HepG2 (cell line): ENCODE measurements around the gene LDB2. TPM values are rescaled to one million over a fixed set of nuclear protein-coding genes. Genes with fewer than 3 reads are reported as not detected.

Source experiments
- ATAC-seq: fragments of 200-7000 bp; cut with Tn5 transposase; 3 replicates; pipeline ENCODE4 v1.9.1; 2020; ENCODE audit warnings: mild to moderate bottlenecking, moderate library complexity
- BruUV-seq: library from RNA; stranded (reverse); fragments of 400-500 nt; replicated peaks from 2 replicates; lab custom pipeline; 2021; lab: Mats Ljungman, UMichigan
- CTCF ChIA-PET: fragments of 300-600 bp; formaldehyde crosslinking; extraction: SDS; loops from one replicate; lab custom pipeline; 2021; ENCODE audit warnings: low total read pairs, inconsistent platforms, low intra/inter-chr PET ratio; lab: Yijun Ruan, JAX
- POLR2A ChIA-PET: fragments of 350-600 bp; sonication (Branson Sonifier 250); formaldehyde crosslinking; loops from one replicate; lab custom pipeline; 2020; ENCODE audit warnings: antibody characterized with exemption, inconsistent platforms; lab: Yijun Ruan, JAX
- DNase-seq: peaks from one replicate; pipeline ENCODE4 v3.0.0-alpha.2; 2015; ENCODE audit warnings: low spot score
- FAIRE-seq: peaks from 3 replicates; lab custom pipeline; 2011; peaks lifted over from hg19 to GRCh38; lab: Jason Lieb, UNC
- H2AFZ ChIP-seq: one replicate; pipeline ENCODE4 v1.6.1; 2011; ENCODE audit warnings: low read length, inconsistent platforms
- H3K27ac ChIP-seq: fragments of 300-600 bp; 3 replicates; pipeline ENCODE4 v1.8.0; 2011; ENCODE audit warnings: mixed run types, mild to moderate bottlenecking, mixed read lengths, low read length, inconsistent platforms; ENCODE audit not compliant: insufficient read depth; ENCODE audit errors: extremely low read length
- H3K27me3 ChIP-seq, 2 experiments: fragments of 200-600 bp in 1 of 2; 2 replicates in 1 of 2; 3 replicates in 1 of 2; pipeline versions ENCODE4 v1.6.0 to v1.8.0; 2011; ENCODE audit warnings: low read length in 2 of 2, mild to moderate bottlenecking in 2 of 2, moderate library complexity in 2 of 2, inconsistent platforms in 1 of 2; ENCODE audit not compliant: insufficient read depth in 2 of 2, control insufficient read depth in 1 of 2
- H3K36me3 ChIP-seq, 2 experiments: fragments of 200-600 bp in 1 of 2; replicated peaks in 1 of 2; 2 replicates in 1 of 2; 3 replicates in 1 of 2; pipeline versions ENCODE4 v1.5.1 to v1.8.0; 2011; ENCODE audit warnings: low read length in 2 of 2, inconsistent platforms in 1 of 2; ENCODE audit not compliant: insufficient read depth in 2 of 2, control insufficient read depth in 1 of 2
- H3K4me1 ChIP-seq: 2 replicates; pipeline ENCODE4 v1.5.1; 2012; ENCODE audit warnings: low read length, inconsistent platforms; ENCODE audit not compliant: insufficient read depth
- H3K4me2 ChIP-seq: 2 replicates; pipeline ENCODE4 v1.6.0; 2011; ENCODE audit warnings: low read depth, low read length, inconsistent platforms
- H3K4me3 ChIP-seq, 3 experiments: fragments of 200-600 bp in 1 of 3; sonication (generic), shearing (Covaris generic) in 1 of 3; replicated peaks in 1 of 3; 2 replicates each; pipeline ENCODE4 v1.5.1; 2011 to 2016; ENCODE audit warnings: low read length in 3 of 3, inconsistent platforms in 2 of 3, low read depth in 2 of 3, mild to moderate bottlenecking in 2 of 3, control low read depth in 1 of 3, mixed read lengths in 1 of 3; ENCODE audit not compliant: insufficient read depth in 1 of 3
- H3K79me2 ChIP-seq: one replicate; pipeline ENCODE4 v1.6.1; 2011; ENCODE audit warnings: low read length, inconsistent platforms; ENCODE audit not compliant: insufficient read depth
- H3K9ac ChIP-seq: 2 replicates; pipeline ENCODE4 v1.6.0; 2011; ENCODE audit warnings: mild to moderate bottlenecking, low read depth, low read length, inconsistent platforms; ENCODE audit not compliant: insufficient read depth
- H3K9me3 ChIP-seq: 2 replicates; pipeline ENCODE4 v1.5.1; 2012; ENCODE audit warnings: mild to moderate bottlenecking, low read length
- H4K20me1 ChIP-seq: 2 replicates; pipeline ENCODE4 v1.6.0; 2011; ENCODE audit warnings: inconsistent platforms, mild to moderate bottlenecking, low read length, moderate library complexity; ENCODE audit not compliant: insufficient read depth
- ARNT2 ChIP-seq: sonication (generic); formaldehyde crosslinking; IDR thresholded peaks from 2 replicates; pipeline ENCODE4 v1.8.0; 2022; ENCODE audit warnings: mild to moderate bottlenecking, low read depth, missing genetic modification reagents, moderate library complexity
- IRX3 ChIP-seq: sonication (generic); formaldehyde crosslinking; IDR thresholded peaks from 2 replicates; pipeline ENCODE4 v1.8.1; 2023; ENCODE audit warnings: mild to moderate bottlenecking, low read depth, missing genetic modification reagents, borderline replicate concordance
- WGBS: methylation state at CpG from one replicate; pipeline ENCODE4 v1.1.6; 2017; ENCODE audit warnings: low lambda C conversion rate; 5-methylcytosine and 5-hydroxymethylcytosine counted together
- in situ Hi-C: cut with HindIII; loops from 2 replicates; pipeline ENCODE4 v1.10.0; 2017; ENCODE audit warnings: low pct_unique_long_range_greater_than_20kb; ENCODE audit not compliant: extremely low pct_ligation_motif_present
- intact Hi-C: fragments of 100-400 bp; cut with micrococcal nuclease; formaldehyde crosslinking; loops from one replicate; pipeline ENCODE4 v1.10.0; 2022; ENCODE audit not compliant: unreplicated experiment
- polyA plus RNA-seq, 8 experiments: library from polyadenylated mRNA; depleted of rRNA in 3 of 8; stranded (reverse) in 7 of 8; unstranded in 1 of 8; fragments of >200 nt; fragmentation: Illumina TruSeq in 4 of 8; extraction: Trizol in 4 of 8; gene quantifications; 2 replicates each; pipeline versions ENCODE4 v1.2.1 to v1.2.3, GENCODE V29; 2011 to 2016; ENCODE audit warnings: low read depth in 4 of 8, missing spikeins in 1 of 8, mixed read lengths in 1 of 8; ENCODE audit not compliant: insufficient read depth in 1 of 8
- total RNA-seq, 5 experiments: library from RNA; depleted of rRNA; stranded (reverse); fragments of >200 nt; fragmentation: Illumina TruSeq; extraction: Trizol; gene quantifications; 2 replicates each; pipeline ENCODE4 v1.2.3, GENCODE V29; 2016; ENCODE audit warnings: low read depth in 1 of 5
- TF ChIP-seq, protein P1 (sequence below): sonication (generic); formaldehyde crosslinking; IDR thresholded peaks from 2 replicates; pipeline ENCODE4 v1.4.0; 2020; ENCODE audit warnings: mild to moderate bottlenecking, missing genetic modification reagents

Gene LDB2
- total and polyA plus RNA-seq, 2 of the 13 experiments (the other 11 are each of a cell fraction or from before 2014, with no cell fraction given) = not detected

DNA sequence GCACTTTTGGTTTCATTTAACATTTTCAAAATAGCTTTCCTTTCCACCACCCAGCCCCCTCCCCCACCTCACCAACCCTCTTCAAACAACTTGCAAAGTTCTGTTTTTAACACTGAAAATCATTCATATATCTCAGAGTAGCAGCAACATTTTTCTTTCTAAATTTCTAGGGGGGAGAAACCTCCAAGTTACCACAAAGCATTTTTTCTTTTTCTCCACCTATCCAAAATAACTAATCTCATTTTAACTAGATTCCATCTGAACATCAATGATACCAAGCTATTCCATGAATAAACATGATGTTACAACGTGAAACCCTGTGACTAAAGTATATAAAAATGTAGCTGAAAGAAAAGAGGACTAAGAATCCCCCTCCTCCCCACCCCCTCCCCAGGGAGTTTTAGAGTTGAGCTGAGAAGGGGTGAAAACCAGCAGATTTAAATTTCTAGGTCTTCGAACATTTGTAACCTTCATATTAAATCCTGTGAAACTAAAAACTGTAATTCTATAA, 5.2 kb downstream of the LDB2 start:
- H3K36me3 ChIP-seq = no peaks in the 10 kb centered on the region
- no peak overlapping the region for H3K27ac ChIP-seq
- POLR2A ChIA-PET = no interaction called here
- no peak overlapping the region for H3K4me3 ChIP-seq
- H3K9ac ChIP-seq = no peak overlapping the region
- no peak for TF ChIP-seq ARNT2 (CRISPR knock-in tag)
- TF ChIP-seq, protein P1, sequence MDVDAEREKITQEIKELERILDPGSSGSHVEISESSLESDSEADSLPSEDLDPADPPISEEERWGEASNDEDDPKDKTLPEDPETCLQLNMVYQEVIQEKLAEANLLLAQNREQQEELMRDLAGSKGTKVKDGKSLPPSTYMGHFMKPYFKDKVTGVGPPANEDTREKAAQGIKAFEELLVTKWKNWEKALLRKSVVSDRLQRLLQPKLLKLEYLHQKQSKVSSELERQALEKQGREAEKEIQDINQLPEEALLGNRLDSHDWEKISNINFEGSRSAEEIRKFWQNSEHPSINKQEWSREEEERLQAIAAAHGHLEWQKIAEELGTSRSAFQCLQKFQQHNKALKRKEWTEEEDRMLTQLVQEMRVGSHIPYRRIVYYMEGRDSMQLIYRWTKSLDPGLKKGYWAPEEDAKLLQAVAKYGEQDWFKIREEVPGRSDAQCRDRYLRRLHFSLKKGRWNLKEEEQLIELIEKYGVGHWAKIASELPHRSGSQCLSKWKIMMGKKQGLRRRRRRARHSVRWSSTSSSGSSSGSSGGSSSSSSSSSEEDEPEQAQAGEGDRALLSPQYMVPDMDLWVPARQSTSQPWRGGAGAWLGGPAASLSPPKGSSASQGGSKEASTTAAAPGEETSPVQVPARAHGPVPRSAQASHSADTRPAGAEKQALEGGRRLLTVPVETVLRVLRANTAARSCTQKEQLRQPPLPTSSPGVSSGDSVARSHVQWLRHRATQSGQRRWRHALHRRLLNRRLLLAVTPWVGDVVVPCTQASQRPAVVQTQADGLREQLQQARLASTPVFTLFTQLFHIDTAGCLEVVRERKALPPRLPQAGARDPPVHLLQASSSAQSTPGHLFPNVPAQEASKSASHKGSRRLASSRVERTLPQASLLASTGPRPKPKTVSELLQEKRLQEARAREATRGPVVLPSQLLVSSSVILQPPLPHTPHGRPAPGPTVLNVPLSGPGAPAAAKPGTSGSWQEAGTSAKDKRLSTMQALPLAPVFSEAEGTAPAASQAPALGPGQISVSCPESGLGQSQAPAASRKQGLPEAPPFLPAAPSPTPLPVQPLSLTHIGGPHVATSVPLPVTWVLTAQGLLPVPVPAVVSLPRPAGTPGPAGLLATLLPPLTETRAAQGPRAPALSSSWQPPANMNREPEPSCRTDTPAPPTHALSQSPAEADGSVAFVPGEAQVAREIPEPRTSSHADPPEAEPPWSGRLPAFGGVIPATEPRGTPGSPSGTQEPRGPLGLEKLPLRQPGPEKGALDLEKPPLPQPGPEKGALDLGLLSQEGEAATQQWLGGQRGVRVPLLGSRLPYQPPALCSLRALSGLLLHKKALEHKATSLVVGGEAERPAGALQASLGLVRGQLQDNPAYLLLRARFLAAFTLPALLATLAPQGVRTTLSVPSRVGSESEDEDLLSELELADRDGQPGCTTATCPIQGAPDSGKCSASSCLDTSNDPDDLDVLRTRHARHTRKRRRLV (CRISPR knock-in tag) = no peak
- no peak for TF ChIP-seq IRX3 (CRISPR knock-in tag)
- TF ChIP-seq, all 625 proteins: peak for 0
- in situ Hi-C loops = no loop called here
- Histone ChIP-seq H4K20me1 (no peaks in the 10 kb centered on the region), H3K4me1 (no peaks in the 10 kb centered on the region), H3K79me2 (no peaks in the 10 kb centered on the region), H3K27me3 (peaks cover 3 to 6% of the 10 kb centered on the region in 2 experiments; a peak in 2 of 5 replicates), H2AFZ (no peak overlapping the region), H3K4me2 (no peak overlapping the region), H3K9me3 (no peaks in the 10 kb centered on the region)
- 20% methylated on average over 2 of the region's 2 CpGs for WGBS
- BruUV-seq = no TSS peak
- intact Hi-C loops = no loop called here
- CTCF ChIA-PET = no interaction called here
- no peak for ATAC-seq
- FAIRE-seq = no peak
- DNase-seq = no peak
